ENCODE data around the gene KIAA0040. TPM values are rescaled to one million over a fixed set of nuclear protein-coding genes. Genes with fewer than 3 reads are reported as not detected.
A peak's percentile ranks its signal among the peaks of the same experiment; 100 is the strongest.

KIAA0040 gene
- 10 to 100 TPM; 26.4 to 27.6 TPM for total RNA-seq

GRCh38 chr1:175192630-175193526 lies at the start of gene KIAA0040:
KIAA0040 (minus strand) TSS chr1:175192776; CDS start chr1:175161013, 31,763 bp downstream.
- Mint-ChIP-seq H3K4me1 (peaks cover 43% of the 10 kb centered on the region), H3K9me3 (no peaks in the 10 kb centered on the region)

DNA sequence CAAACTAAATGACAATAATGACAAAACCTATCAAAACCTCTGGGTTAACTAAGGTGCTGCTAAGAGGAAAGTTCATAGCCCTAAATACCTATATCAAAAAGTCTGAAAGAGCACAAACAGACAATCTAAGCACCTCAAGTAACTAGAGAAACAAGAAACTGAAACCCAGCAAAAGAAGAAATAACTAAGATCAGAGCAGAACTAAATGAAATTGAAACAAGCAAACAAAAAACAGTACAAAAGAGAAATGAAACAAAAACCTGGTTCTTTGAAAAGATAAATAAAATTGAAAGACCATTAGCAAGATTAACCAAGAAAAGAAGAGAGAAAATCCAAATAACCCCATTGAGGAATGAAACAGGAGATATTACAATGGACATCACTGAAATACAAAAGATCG lies 44.8 kb upstream of the KIAA0040 start:
- Mint-ChIP-seq H3K27ac (peak overlapping the region; percentile 73), H3K27me3 (no peaks in the 10 kb centered on the region), H3K4me3 (no peak overlapping the region), H3K4me1 (peaks cover 25% of the 10 kb centered on the region), H3K9me3 (peaks cover 7% of the 10 kb centered on the region), H3K36me3 (peaks cover 3% of the 10 kb centered on the region)
- no peak for DNase-seq

More at GRCh38 chr1:175192630-175193526, at the start of gene KIAA0040:
- Mint-ChIP-seq H3K4me3 (peak within 1 kb of the TSS; percentile 97), H3K27ac (peak within 1 kb of the TSS; percentile 94), H3K27me3 (no peaks in the 10 kb centered on the region), H3K36me3 (peaks cover 32% of the 10 kb centered on the region)
- DNase-seq: peak; percentile 70

- peaks cover 25% of the 10 kb centered on the region for H3K4me1 Mint-ChIP-seq
- H3K4me3 Mint-ChIP-seq: no peak overlapping the region
- peaks cover 3% of the 10 kb centered on the region for H3K36me3 Mint-ChIP-seq
These were observed 42.1 kb upstream of the KIAA0040 start for GRCh38 chr1:175234639-175235038.

GRCh38 chr1:175232335-175232734 lies 39.8 kb upstream of the KIAA0040 start:
- peaks cover 2% of the 10 kb centered on the region for H3K36me3 Mint-ChIP-seq
- peaks cover under 1% of the 10 kb centered on the region for H3K9me3 Mint-ChIP-seq
- H3K4me3 Mint-ChIP-seq: no peak overlapping the region
- H3K4me1 Mint-ChIP-seq: peaks cover 22% of the 10 kb centered on the region
- H3K27ac Mint-ChIP-seq: no peak overlapping the region
- H3K27me3 Mint-ChIP-seq: no peaks in the 10 kb centered on the region
- no peak for DNase-seq

More at GRCh38 chr1:175234639-175235038, 42.1 kb upstream of the KIAA0040 start:
- Mint-ChIP-seq H3K27me3 (no peaks in the 10 kb centered on the region), H3K9me3 (peaks cover 6% of the 10 kb centered on the region), H3K27ac (no peak overlapping the region)
- no peak for DNase-seq

DNA sequence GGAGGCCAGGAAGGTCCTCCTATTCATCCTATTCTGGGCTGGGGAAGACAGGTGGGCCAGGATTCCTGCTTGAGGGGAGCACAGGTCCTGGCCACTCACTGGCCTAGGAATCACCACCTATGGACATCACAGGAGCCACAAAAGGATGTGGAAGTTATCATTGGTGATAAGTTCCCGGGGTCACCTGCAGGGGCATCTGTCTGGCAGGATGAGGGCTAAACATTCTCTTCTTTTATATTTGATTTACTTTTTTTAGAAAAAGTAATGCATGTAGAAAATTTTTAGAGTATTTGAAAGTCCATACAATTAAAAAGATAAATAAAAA lies 33.2 kb upstream of the KIAA0040 start:
- Mint-ChIP-seq H3K27ac (no peak overlapping the region), H3K4me1 (no peaks in the 10 kb centered on the region), H3K4me3 (no peak overlapping the region), H3K9me3 (no peaks in the 10 kb centered on the region), H3K36me3 (peaks cover 2% of the 10 kb centered on the region), H3K27me3 (no peaks in the 10 kb centered on the region)
- no peak for DNase-seq

DNA sequence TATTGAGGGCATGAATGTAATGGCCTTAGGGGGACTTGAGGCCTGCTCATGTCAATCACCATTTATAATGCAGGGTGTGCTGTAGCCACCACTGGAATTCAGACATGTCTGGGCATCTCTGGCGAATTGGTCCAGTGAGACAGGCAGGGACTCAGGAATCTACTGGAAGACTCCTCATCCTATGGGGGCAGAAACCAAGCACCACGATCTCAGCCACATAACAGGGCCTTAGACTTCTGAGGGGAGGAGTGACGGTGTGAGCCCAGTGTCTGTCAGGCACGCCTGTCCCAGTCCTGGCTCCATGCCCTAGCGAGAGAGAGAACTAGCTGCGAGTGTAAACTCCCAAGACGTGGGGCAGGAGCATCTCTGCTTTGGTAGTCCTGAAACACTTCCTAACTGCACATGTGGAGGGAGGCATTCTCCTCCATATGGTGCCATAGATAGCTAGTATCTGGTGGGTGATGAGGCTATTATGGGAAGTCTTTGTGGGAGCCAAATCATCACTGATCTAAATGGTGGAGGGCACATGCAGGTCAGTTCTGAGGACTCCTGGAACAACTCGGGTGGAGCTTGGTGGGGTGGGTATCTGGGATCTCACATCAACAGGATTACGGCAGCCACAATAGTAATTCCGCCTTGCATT lies 29.8 kb upstream of the KIAA0040 start:
- Mint-ChIP-seq H3K4me3 (no peak overlapping the region), H3K27ac (no peak overlapping the region), H3K9me3 (no peaks in the 10 kb centered on the region), H3K36me3 (no peaks in the 10 kb centered on the region), H3K27me3 (no peaks in the 10 kb centered on the region), H3K4me1 (no peaks in the 10 kb centered on the region)
- DNase-seq: no peak

- Mint-ChIP-seq H3K27me3 (no peaks in the 10 kb centered on the region), H3K36me3 (no peaks in the 10 kb centered on the region), H3K27ac (no peak overlapping the region), H3K4me3 (no peak overlapping the region), H3K4me1 (no peaks in the 10 kb centered on the region), H3K9me3 (no peaks in the 10 kb centered on the region)
- DNase-seq: no peak
These were observed 29.1 kb upstream of the KIAA0040 start for GRCh38 chr1:175221557-175222175.

DNA sequence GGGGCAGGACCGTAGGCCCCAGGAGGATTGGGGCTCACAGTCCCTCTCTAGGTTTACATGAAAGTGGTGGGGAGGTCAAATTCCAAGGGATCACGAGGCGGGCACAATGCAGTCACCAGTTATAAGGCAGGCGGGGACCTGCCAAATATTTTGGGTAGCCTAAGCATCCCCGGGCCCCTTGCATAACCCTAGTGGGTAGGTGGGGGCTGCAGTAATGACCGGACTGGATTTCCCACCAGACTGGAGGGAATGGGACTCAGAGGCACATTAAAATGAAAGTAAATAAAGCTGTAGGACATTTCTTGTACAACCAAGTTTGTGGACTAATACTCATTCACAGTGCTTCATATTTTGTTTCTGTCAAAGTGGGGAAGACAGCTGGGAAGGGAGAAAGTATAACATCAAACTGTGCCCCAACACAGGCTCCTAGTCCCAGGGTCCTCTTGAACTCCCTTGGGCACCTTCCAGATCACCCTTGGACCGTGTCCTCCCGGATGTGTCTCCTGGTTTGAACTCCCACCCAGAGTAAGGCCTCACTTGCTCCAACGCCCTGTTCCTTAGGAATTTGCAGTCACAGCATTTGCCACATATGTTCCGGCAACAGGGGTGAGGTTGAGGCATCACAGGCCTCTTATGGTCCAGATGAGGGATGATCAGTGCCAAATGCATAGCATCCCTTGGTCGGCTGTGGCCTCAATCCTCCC lies 28.4 kb upstream of the KIAA0040 start:
- Mint-ChIP-seq H3K27ac (no peak overlapping the region), H3K27me3 (no peaks in the 10 kb centered on the region), H3K4me3 (no peak overlapping the region), H3K4me1 (no peaks in the 10 kb centered on the region), H3K36me3 (no peaks in the 10 kb centered on the region), H3K9me3 (no peaks in the 10 kb centered on the region)
- DNase-seq: no peak

DNA sequence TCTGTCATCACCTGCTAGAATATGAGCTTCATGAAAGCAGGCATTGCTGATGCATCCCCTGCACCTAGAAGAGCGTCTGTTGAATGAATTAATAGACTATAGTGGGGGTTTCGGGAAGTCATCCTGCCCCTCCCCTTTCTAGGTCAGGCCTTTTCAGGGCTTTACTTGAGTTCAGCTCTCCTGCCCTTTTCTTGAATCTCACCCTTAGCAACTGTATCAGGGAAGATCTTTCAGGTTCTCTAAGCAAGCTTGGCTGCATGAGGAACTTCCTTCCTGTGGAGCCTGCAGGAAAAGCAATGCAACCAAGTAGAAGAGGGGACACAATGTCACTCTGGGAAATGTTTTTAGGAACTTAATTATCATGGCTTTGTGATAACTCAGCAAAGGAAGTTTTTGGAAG lies 27.2 kb upstream of the KIAA0040 start:
- H3K9me3 Mint-ChIP-seq: no peaks in the 10 kb centered on the region
- H3K27me3 Mint-ChIP-seq: no peaks in the 10 kb centered on the region
- no peak overlapping the region for H3K27ac Mint-ChIP-seq
- H3K4me1 Mint-ChIP-seq: no peaks in the 10 kb centered on the region
- no peak overlapping the region for H3K4me3 Mint-ChIP-seq
- no peak for DNase-seq
- H3K36me3 Mint-ChIP-seq: no peaks in the 10 kb centered on the region

GRCh38 chr1:175218786-175219434 lies 26.3 kb upstream of the KIAA0040 start:
- Mint-ChIP-seq H3K4me1 (no peaks in the 10 kb centered on the region), H3K9me3 (no peaks in the 10 kb centered on the region), H3K36me3 (no peaks in the 10 kb centered on the region), H3K27me3 (no peaks in the 10 kb centered on the region), H3K27ac (no peak overlapping the region), H3K4me3 (no peak overlapping the region)
- DNase-seq: no peak

DNA sequence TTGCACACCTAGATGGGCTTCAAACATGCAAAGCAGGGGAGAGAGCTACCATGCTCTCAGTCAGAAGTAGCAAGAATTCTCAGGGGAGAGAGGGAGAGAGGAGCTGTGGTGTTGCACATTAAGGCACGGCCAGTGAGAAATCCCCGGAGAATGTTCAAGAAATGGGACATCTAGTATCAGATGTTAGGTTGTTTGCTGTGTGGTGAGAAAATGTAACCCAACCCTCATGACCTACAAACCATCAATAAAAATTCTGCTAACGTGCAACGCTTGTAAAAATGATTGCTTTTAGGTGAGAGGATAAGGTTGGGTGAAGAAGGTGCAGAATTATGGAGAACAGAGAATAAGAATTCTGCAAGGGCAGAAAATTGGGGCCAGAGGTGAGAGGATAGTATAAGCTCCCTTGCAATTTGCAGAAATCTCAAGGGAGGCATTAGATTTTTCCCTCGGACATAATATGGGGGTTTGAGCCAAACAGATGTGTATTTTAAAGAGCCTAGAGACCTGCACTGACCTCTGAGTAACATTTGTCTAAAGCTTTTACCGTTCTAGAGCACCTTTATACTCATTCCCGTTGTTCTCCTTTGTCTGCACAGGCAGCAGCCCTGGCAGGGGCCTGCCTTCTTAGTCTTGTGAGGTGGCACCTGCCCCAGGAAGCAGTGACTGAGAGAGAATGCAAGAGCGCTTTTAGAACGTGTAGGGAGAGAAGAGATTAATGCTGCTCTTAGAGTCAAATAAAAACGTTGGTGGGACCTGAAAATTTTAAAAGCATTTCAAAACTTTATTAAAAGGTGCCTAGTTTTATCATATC lies 25.4 kb upstream of the KIAA0040 start:
- no peak for DNase-seq
- H3K9me3 Mint-ChIP-seq: peaks cover 5% of the 10 kb centered on the region
- no peaks in the 10 kb centered on the region for H3K36me3 Mint-ChIP-seq
- H3K27ac Mint-ChIP-seq: no peak overlapping the region
- H3K27me3 Mint-ChIP-seq: no peaks in the 10 kb centered on the region
- H3K4me1 Mint-ChIP-seq: peaks cover under 1% of the 10 kb centered on the region
- no peak overlapping the region for H3K4me3 Mint-ChIP-seq

GRCh38 chr1:175216444-175216843 lies 23.9 kb upstream of the KIAA0040 start:
- no peaks in the 10 kb centered on the region for H3K36me3 Mint-ChIP-seq

GRCh38 chr1:175211656-175212055 lies 19.1 kb upstream of the KIAA0040 start:
- no peaks in the 10 kb centered on the region for H3K27me3 Mint-ChIP-seq
- peaks cover 51% of the 10 kb centered on the region for H3K4me1 Mint-ChIP-seq
- H3K9me3 Mint-ChIP-seq: peaks cover 5% of the 10 kb centered on the region
- H3K36me3 Mint-ChIP-seq: no peaks in the 10 kb centered on the region
- H3K4me3 Mint-ChIP-seq: no peak overlapping the region
- H3K27ac Mint-ChIP-seq: no peak overlapping the region
- no peak for DNase-seq

More at GRCh38 chr1:175216444-175216843, 23.9 kb upstream of the KIAA0040 start:
- Mint-ChIP-seq H3K9me3 (peaks cover 5% of the 10 kb centered on the region), H3K4me3 (no peak overlapping the region), H3K27me3 (no peaks in the 10 kb centered on the region), H3K4me1 (peaks cover 12% of the 10 kb centered on the region), H3K27ac (no peak overlapping the region)
- DNase-seq: no peak

DNA sequence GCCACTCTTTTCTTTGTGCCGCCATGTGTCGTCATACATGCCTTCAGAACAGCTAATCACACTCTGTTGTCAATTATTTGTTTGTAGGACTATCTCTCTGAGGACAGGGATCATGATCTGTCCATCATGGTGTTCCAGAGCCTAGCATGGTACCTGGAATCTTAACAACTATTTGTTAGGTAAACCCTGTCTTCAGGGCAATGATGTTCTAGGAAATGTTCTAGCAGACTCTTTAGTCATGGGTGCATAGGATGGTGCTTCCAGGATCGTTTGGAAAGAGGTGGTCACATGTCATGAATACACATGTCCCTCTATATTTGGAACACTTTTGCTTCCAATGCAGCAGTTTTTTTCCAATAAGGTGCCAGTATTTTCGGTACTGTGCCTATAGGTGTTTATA lies 18.2 kb upstream of the KIAA0040 start:
- Mint-ChIP-seq H3K4me1 (peaks cover 53% of the 10 kb centered on the region), H3K9me3 (peaks cover 5% of the 10 kb centered on the region), H3K36me3 (no peaks in the 10 kb centered on the region), H3K27ac (peak overlapping the region; percentile 92), H3K4me3 (no peak overlapping the region), H3K27me3 (no peaks in the 10 kb centered on the region)
- DNase-seq: no peak

Measured in activated naive CD8-positive, alpha-beta T cell treated with anti-CD3 and anti-CD28 coated beads for 36 hours (primary cell).